ENCODE data around the gene CDH4.

GRCh38 chr20:61710108-61710507 lies 458.0 kb downstream of the CDH4 start:
- TF ChIP-seq CTCF (conservative IDR thresholded peaks at IDR 0.05; ENCODE audit: low read length) (no peak), EZH2phosphoT487 (IDR thresholded peaks at IDR 0.05; ENCODE audit: borderline replicate concordance, low read depth, low read length) (no peak)

Measured in OCI-LY7 (cell line).